ENCODE data around the gene PIEZO1. TPM values are rescaled to one million over a fixed set of nuclear protein-coding genes. Genes with fewer than 3 reads are reported as not detected.

PIEZO1 gene
- total RNA-seq, 4 donors from 2014 or later = 105 to 248 (median 172) TPM

GRCh38 chr16:88798772-88799455 lies 13.9 kb upstream of the PIEZO1 start:
- no peak for ATAC-seq
- TF ChIP-seq EP300 (IDR thresholded peaks at IDR 0.05) (no peak), CTCF (IDR thresholded peaks at IDR 0.05) (no peak), POLR2A (IDR thresholded peaks at IDR 0.05) (no peak), POLR2AphosphoS5 (IDR thresholded peaks at IDR 0.05) (no peak)
- H3K27me3 ChIP-seq = peaks cover 5% of the 10 kb centered on the region
- no peak overlapping the region for H3K4me3 ChIP-seq
- no peaks in the 10 kb centered on the region for H3K9me3 ChIP-seq
- H3K4me1 ChIP-seq = peaks cover 0 to 22% (median 4%) of the 10 kb centered on the region in 3 donors
- no peaks in the 10 kb centered on the region for H3K36me3 ChIP-seq
- H3K27ac ChIP-seq = no peak overlapping the region

GRCh38 chr16:88798073-88798472 lies 13.1 kb upstream of the PIEZO1 start:
- ATAC-seq = no peak
- Histone ChIP-seq H3K27ac (no peak overlapping the region), H3K4me3 (no peak overlapping the region), H3K9me3 (no peaks in the 10 kb centered on the region), H3K27me3 (peaks cover 10% of the 10 kb centered on the region), H3K36me3 (no peaks in the 10 kb centered on the region), H3K4me1 (peaks cover 0 to 14% (median 3%) of the 10 kb centered on the region in 3 donors)
- 81 to 94% methylated on average over 3 to 4 of the region's 4 CpGs for WGBS, 2 donors (ENCODE audit: low coverage in 1 of 2)
- TF ChIP-seq POLR2A (IDR thresholded peaks at IDR 0.05) (no peak), POLR2AphosphoS5 (IDR thresholded peaks at IDR 0.05) (no peak), EP300 (IDR thresholded peaks at IDR 0.05) (no peak), CTCF (IDR thresholded peaks at IDR 0.05) (no peak)

DNA sequence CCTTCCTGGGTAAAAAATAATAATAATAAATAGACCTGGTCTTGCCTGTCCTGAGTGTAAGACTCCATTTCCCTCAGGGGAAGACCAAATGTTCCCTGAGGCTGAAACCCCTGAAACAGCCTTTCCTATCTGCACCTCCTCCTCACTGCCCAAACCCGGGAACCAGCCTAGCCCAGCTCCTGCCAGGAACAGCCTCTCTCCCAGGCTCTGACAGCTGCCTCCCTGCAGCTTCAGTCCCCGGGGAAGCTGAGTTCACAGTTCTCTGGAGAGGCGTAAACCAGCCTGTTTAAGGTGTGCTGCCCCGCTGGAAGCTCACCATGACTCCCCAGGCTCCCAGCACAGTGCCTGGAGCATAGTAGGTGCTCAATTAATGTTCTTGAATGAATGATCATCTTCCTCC lies 11.3 kb upstream of the PIEZO1 start:
- ATAC-seq = no peak
- no peak overlapping the region for H3K4me3 ChIP-seq
- H3K9me3 ChIP-seq = no peaks in the 10 kb centered on the region
- 40% methylated on average over 1 of the region's 4 CpGs; no CpG with 5 or more reads in 1 of the 2 donors for WGBS, 2 donors (ENCODE audit: low coverage in 1 of 2)
- H3K27ac ChIP-seq = no peak overlapping the region
- no peak for TF ChIP-seq POLR2A (IDR thresholded peaks at IDR 0.05)
- TF ChIP-seq CTCF (IDR thresholded peaks at IDR 0.05) = no peak
- TF ChIP-seq EP300 (IDR thresholded peaks at IDR 0.05) = no peak
- TF ChIP-seq POLR2AphosphoS5 (IDR thresholded peaks at IDR 0.05) = no peak
- no peaks in the 10 kb centered on the region for H3K36me3 ChIP-seq
- H3K4me1 ChIP-seq = no peaks in the 10 kb centered on the region
- peaks cover 28% of the 10 kb centered on the region for H3K27me3 ChIP-seq

- Histone ChIP-seq H3K4me3 (no peak overlapping the region), H3K36me3 (no peaks in the 10 kb centered on the region), H3K9me3 (no peaks in the 10 kb centered on the region), H3K27me3 (peaks cover 36% of the 10 kb centered on the region), H3K27ac (no peak overlapping the region), H3K4me1 (no peaks in the 10 kb centered on the region)
- TF ChIP-seq POLR2AphosphoS5 (IDR thresholded peaks at IDR 0.05) = no peak
- no peak for TF ChIP-seq EP300 (IDR thresholded peaks at IDR 0.05)
- TF ChIP-seq POLR2A (IDR thresholded peaks at IDR 0.05) = no peak
- no peak for TF ChIP-seq CTCF (IDR thresholded peaks at IDR 0.05)
- 13% methylated on average over 3 of the region's 35 CpGs; no CpG with 5 or more reads in 1 of the 2 donors for WGBS, 2 donors (ENCODE audit: low coverage in 1 of 2)
- ATAC-seq = no peak
These were observed 8.4 kb upstream of the PIEZO1 start for GRCh38 chr16:88793251-88793954.
